GM19463 (cell line): ENCODE measurements around the gene CDC16.
"Not testable (repeated sequence)": the region's sequence is repeated elsewhere in the genome, so short reads cannot be mapped to it uniquely, and the experiment has no call there.

Experiments used
- ATAC-seq: cut with Tn5 transposase; IDR thresholded peaks from one replicate; pipeline ENCODE4 v1.9.1; 2021; ENCODE audit warnings: mild to moderate bottlenecking, moderate library complexity; ENCODE audit not compliant: unreplicated experiment

Gene CDC16

GRCh38 chr13:114234645-114235421 is at the start of gene CDC16:
Gene CDC16 (plus strand): TSS chr13:114234897. CDS start chr13:114235085, 188 bp downstream.
- ATAC-seq, result peak; percentile 87

- ATAC-seq, result no peak
Observed at GRCh38 chr13:114185182-114185971, 49.3 kb upstream of the CDC16 start.

- ATAC-seq, result no peak
Observed at GRCh38 chr13:114194853-114195252, 39.8 kb upstream of the CDC16 start.

GRCh38 chr13:114196629-114197028 is 38.1 kb upstream of the CDC16 start:
- ATAC-seq, result no peak

- no peak for ATAC-seq
Observed at GRCh38 chr13:114198556-114198955, 36.1 kb upstream of the CDC16 start.

- not testable (repeated sequence) for ATAC-seq
Observed at GRCh38 chr13:114199526-114199925, 35.2 kb upstream of the CDC16 start.

GRCh38 chr13:114199954-114200353 is 34.7 kb upstream of the CDC16 start:
- no peak for ATAC-seq

- ATAC-seq, result no peak
Observed at GRCh38 chr13:114200399-114200911, 34.2 kb upstream of the CDC16 start.

GRCh38 chr13:114202581-114202980 is 32.1 kb upstream of the CDC16 start:
- no peak for ATAC-seq

- ATAC-seq, result no peak
Observed at GRCh38 chr13:114203536-114203935, 31.2 kb upstream of the CDC16 start.

GRCh38 chr13:114204894-114205293 is 29.8 kb upstream of the CDC16 start:
- no peak for ATAC-seq

GRCh38 chr13:114208134-114208533 is 26.6 kb upstream of the CDC16 start:
- ATAC-seq, result no peak

- ATAC-seq, result no peak
Observed at GRCh38 chr13:114211446-114212157, 23.1 kb upstream of the CDC16 start.

- ATAC-seq, result no peak
Observed at GRCh38 chr13:114212158-114212495, 22.6 kb upstream of the CDC16 start.

GRCh38 chr13:114213980-114214379 is 20.7 kb upstream of the CDC16 start:
- no peak for ATAC-seq

- no peak for ATAC-seq
Observed at GRCh38 chr13:114219392-114219791, 15.3 kb upstream of the CDC16 start.

- no peak for ATAC-seq
Observed at GRCh38 chr13:114222461-114222968, 12.2 kb upstream of the CDC16 start.

- no peak for ATAC-seq
Observed at GRCh38 chr13:114224201-114224600, 10.5 kb upstream of the CDC16 start.

GRCh38 chr13:114225610-114226009 is 9.1 kb upstream of the CDC16 start:
- no peak for ATAC-seq

GRCh38 chr13:114226088-114226487 is 8.6 kb upstream of the CDC16 start:
- no peak for ATAC-seq

GRCh38 chr13:114226699-114227323 is 7.9 kb upstream of the CDC16 start:
- ATAC-seq, result peak; percentile 86
